KMS-11 (cell line): ENCODE data around the gene PERP.

Source experiments
- H2AFZ ChIP-seq: fragments of 200-600 bp; sonication (generic); 2 replicates; pipeline ENCODE4 v1.6.1; 2016; ENCODE audit warnings: antibody characterized with exemption, mixed run types, low read depth
- H3K27ac ChIP-seq: fragments of 200-600 bp; sonication (generic); 2 replicates; pipeline ENCODE4 v1.6.1; 2016; ENCODE audit warnings: mild to moderate bottlenecking, mixed run types
- H3K27me3 ChIP-seq: fragments of 200-600 bp; sonication (generic); 2 replicates; pipeline ENCODE4 v1.6.1; 2017; ENCODE audit warnings: mild to moderate bottlenecking, low read depth, mixed run types, moderate library complexity; ENCODE audit not compliant: insufficient read depth
- H3K36me3 ChIP-seq: fragments of 200-600 bp; sonication (generic); 2 replicates; pipeline ENCODE4 v1.6.1; 2017; ENCODE audit warnings: mild to moderate bottlenecking, mixed run types; ENCODE audit not compliant: insufficient read depth
- H3K4me1 ChIP-seq: fragments of 200-600 bp; sonication (generic); 2 replicates; pipeline ENCODE4 v1.6.1; 2016; ENCODE audit warnings: mild to moderate bottlenecking, low read depth, mixed run types; ENCODE audit not compliant: poor library complexity, severe bottlenecking
- H3K4me2 ChIP-seq: fragments of 200-600 bp; sonication (generic); 2 replicates; pipeline ENCODE4 v1.7.0; 2016; ENCODE audit warnings: mild to moderate bottlenecking, mixed run types
- H3K4me3 ChIP-seq: fragments of 200-600 bp; sonication (generic); IDR thresholded peaks from 2 replicates; pipeline ENCODE4 v1.6.1; 2017; ENCODE audit warnings: low read depth, low read length, mixed read lengths; ENCODE audit not compliant: insufficient read depth
- H3K79me2 ChIP-seq: fragments of 200-600 bp; sonication (generic); 2 replicates; pipeline ENCODE4 v1.6.1; 2016; ENCODE audit warnings: low read depth, mixed run types; ENCODE audit not compliant: insufficient read depth
- H3K9ac ChIP-seq: fragments of 200-600 bp; sonication (generic); 2 replicates; pipeline ENCODE4 v1.6.1; 2016; ENCODE audit warnings: mild to moderate bottlenecking, mixed run types
- H4K20me1 ChIP-seq: fragments of 200-600 bp; sonication (generic); 2 replicates; pipeline ENCODE4 v1.6.1; 2016; ENCODE audit warnings: mild to moderate bottlenecking, mixed run types; ENCODE audit not compliant: insufficient read depth
- CTCF ChIP-seq: fragments of 200-600 bp; sonication (generic); conservative IDR thresholded peaks from 2 replicates; pipeline ENCODE4 v1.6.1; 2017; ENCODE audit warnings: low read depth, mild to moderate bottlenecking, antibody characterized with exemption, low read length, moderate library complexity, mixed read lengths

Gene PERP

DNA sequence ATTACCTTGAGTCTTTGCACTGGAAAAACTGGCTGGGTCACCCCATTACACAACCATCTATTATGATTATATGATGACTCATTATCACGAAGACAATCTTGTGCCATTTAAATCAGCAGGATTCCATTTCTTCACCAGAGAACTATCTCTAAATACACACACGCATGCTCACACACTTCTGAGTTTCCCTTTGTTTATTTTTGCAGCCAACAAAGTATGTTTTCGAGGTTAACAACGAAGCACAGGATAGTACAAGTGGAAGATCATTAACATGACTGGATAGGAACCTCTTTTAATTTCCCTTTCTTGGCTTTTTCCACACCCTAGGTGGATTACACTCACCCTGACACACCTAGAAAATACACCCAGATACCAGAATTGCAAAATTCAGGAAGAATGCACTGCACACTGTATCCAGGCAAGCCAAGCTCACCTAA is 18.9 kb downstream of the PERP start:
- Histone ChIP-seq H3K36me3 (no peaks in the 10 kb centered on the region), H3K4me3 (no peak overlapping the region), H3K27ac (no peak overlapping the region), H3K9ac (no peak overlapping the region), H3K4me1 (no peaks in the 10 kb centered on the region), H4K20me1 (no peaks in the 10 kb centered on the region), H3K27me3 (no peaks in the 10 kb centered on the region), H2AFZ (no peak overlapping the region), H3K4me2 (no peak overlapping the region), H3K79me2 (no peaks in the 10 kb centered on the region)
- no peak for TF ChIP-seq CTCF

GRCh38 chr6:138087593-138088325 is 19.5 kb downstream of the PERP start:
- Histone ChIP-seq H3K4me2 (no peak overlapping the region), H3K27ac (no peak overlapping the region), H3K79me2 (no peaks in the 10 kb centered on the region), H3K4me1 (no peaks in the 10 kb centered on the region), H2AFZ (no peak overlapping the region), H3K36me3 (no peaks in the 10 kb centered on the region), H4K20me1 (no peaks in the 10 kb centered on the region), H3K4me3 (no peak overlapping the region), H3K9ac (no peak overlapping the region), H3K27me3 (no peaks in the 10 kb centered on the region)
- TF ChIP-seq CTCF = no peak

DNA sequence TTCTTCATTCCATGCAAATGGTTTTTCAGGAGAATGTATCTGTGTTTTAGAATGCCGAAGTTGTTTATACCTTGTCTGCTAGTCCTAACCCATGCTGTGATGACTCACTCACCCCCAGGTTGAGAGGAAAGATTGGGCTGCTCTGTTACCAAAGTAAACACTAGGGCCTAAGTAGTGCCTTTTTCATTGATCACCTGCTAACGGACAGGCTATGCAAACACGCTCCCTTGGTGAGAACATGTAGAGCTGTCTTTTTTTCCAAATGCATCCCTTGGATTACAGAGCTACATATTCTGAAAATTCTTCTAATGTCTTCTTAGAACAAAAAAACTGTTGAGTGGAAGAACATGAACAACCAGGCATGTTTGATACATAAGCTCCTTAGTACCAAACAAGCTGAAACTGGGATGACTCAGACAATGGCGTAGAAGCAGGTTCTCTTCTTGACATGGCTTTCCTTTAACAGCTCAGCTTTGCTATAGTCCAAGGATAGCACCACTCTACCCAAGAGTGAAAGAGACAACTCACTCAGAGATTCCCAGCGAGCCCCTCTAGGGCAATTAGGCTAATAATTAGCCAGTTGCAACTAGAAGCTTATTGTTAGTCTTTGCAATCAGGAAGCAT is 20.5 kb downstream of the PERP start:
- Histone ChIP-seq H3K79me2 (no peaks in the 10 kb centered on the region), H3K4me1 (no peaks in the 10 kb centered on the region), H3K4me3 (no peak overlapping the region), H2AFZ (no peak overlapping the region), H3K9ac (no peak overlapping the region), H3K36me3 (no peaks in the 10 kb centered on the region), H4K20me1 (no peaks in the 10 kb centered on the region), H3K27me3 (no peaks in the 10 kb centered on the region), H3K27ac (no peak overlapping the region), H3K4me2 (no peak overlapping the region)
- no peak for TF ChIP-seq CTCF

GRCh38 chr6:138085839-138086222 is 21.4 kb downstream of the PERP start:
- Histone ChIP-seq H3K27me3 (no peaks in the 10 kb centered on the region), H3K36me3 (no peaks in the 10 kb centered on the region), H3K4me3 (no peak overlapping the region), H3K79me2 (no peaks in the 10 kb centered on the region), H3K27ac (no peak overlapping the region), H3K4me1 (no peaks in the 10 kb centered on the region), H3K9ac (no peak overlapping the region), H3K4me2 (no peak overlapping the region), H2AFZ (no peak overlapping the region), H4K20me1 (no peaks in the 10 kb centered on the region)
- no peak for TF ChIP-seq CTCF
